ENCODE data around the gene OCA2. TPM values are rescaled to one million over a fixed set of nuclear protein-coding genes. Genes with fewer than 3 reads are reported as not detected.

Gene OCA2
- total RNA-seq, 1 experiment from 2014 or later, result 0.31 TPM

- Histone ChIP-seq H3K18ac (ENCODE audit: insufficient read length, low read depth, low read length) (no peak overlapping the region), H3K23ac (ENCODE audit: insufficient read length, low read depth, low read length) (no peak overlapping the region), H3K79me2 (ENCODE audit: insufficient read depth, low read length) (no peaks in the 10 kb centered on the region), H3K4me1 (ENCODE audit: insufficient read depth, low read length) (no peaks in the 10 kb centered on the region), H3K9ac (ENCODE audit: extremely low read depth, insufficient read length, low read length) (no peak overlapping the region), H2AK5ac (ENCODE audit: insufficient read length, low read length) (no peak overlapping the region), H3K79me1 (ENCODE audit: insufficient read depth, low read depth, low read length, poor library complexity, severe bottlenecking) (no peaks in the 10 kb centered on the region), H2BK15ac (ENCODE audit: low read depth, low read length) (no peak overlapping the region), H3K27me3 (ENCODE audit: insufficient read depth, low read length) (no peaks in the 10 kb centered on the region), H3K14ac (ENCODE audit: insufficient read depth, low read length) (no peak overlapping the region), H2AFZ (ENCODE audit: low read length) (no peak overlapping the region), H4K5ac (ENCODE audit: insufficient read length, low read depth, low read length) (no peak overlapping the region), H3K27ac (ENCODE audit: insufficient read length, low read depth, low read length) (no peak overlapping the region), H2BK5ac (ENCODE audit: insufficient read length, low read length) (no peak overlapping the region), H3K9me3 (ENCODE audit: control insufficient read depth, low read depth, low read length) (no peaks in the 10 kb centered on the region), H3K4me2 (ENCODE audit: insufficient read depth, insufficient read length, low read length) (no peak overlapping the region), H4K8ac (replicated peaks; ENCODE audit: insufficient read length, low read depth, low read length) (no peak overlapping the region), H4K91ac (ENCODE audit: insufficient read length, low read depth, low read length) (no peak overlapping the region), H2BK120ac (ENCODE audit: low read depth, low read length, poor library complexity, severe bottlenecking) (no peak overlapping the region), H3K23me2 (ENCODE audit: insufficient read length, low read depth, low read length, poor library complexity, severe bottlenecking) (no peaks in the 10 kb centered on the region), H4K20me1 (ENCODE audit: control insufficient read depth, insufficient read depth, insufficient read length) (no peaks in the 10 kb centered on the region), H2BK20ac (ENCODE audit: low read depth, low read length, poor library complexity, severe bottlenecking) (no peak overlapping the region), H3T11ph (ENCODE audit: low read length) (no peak overlapping the region), H3K4ac (ENCODE audit: low read depth, low read length) (no peak overlapping the region), H3K56ac (ENCODE audit: insufficient read length, low read depth, low read length) (no peak overlapping the region), H2BK12ac (ENCODE audit: insufficient read length, low read depth, low read length) (no peak overlapping the region)
- WGBS (ENCODE audit: extremely low coverage, insufficient read length, low lambda C conversion rate), result no CpG with 5 or more reads among the region's 4 CpGs
- H3K27ac Mint-ChIP-seq, result no peak overlapping the region
- no peak overlapping the region for H3K4me3 Mint-ChIP-seq
- H3K27me3 Mint-ChIP-seq (ENCODE audit: low read depth), result peaks cover 4% of the 10 kb centered on the region
- H3K36me3 Mint-ChIP-seq (ENCODE audit: insufficient read depth in 1 of 3, low read depth in 3 of 3), result peaks cover 48 to 68% (median 62%) of the 10 kb centered on the region in 3 experiments
- 0 out of 4 replicates have a peak, but pooled peaks cover 0 to 3% of the 10 kb centered on the region in 2 experiments for H3K4me1 Mint-ChIP-seq
- H3K9me3 Mint-ChIP-seq, result no peaks in the 10 kb centered on the region
- TF ChIP-seq CTCF (conservative IDR thresholded peaks at IDR 0.05), result no peak
- no peak for DNase-seq
Measured at GRCh38 chr15:28114114-28114455, 15.0 kb upstream of the OCA2 start.

Data from H9 (cell line).